Measurements from ENCODE around the gene CADPS2.

- TF ChIP-seq POLR2A (IDR thresholded peaks at IDR 0.05) (no peak), CTCF (IDR thresholded peaks at IDR 0.05) (no peak)
Observed at GRCh38 chr7:122552769-122553168, 333.5 kb downstream of the CADPS2 start.
